ENCODE results near the gene MAP1LC3A.

GRCh38 chr20:34561661-34562060 lies 3.1 kb downstream of the MAP1LC3A start:
- TF ChIP-seq, protein P1, sequence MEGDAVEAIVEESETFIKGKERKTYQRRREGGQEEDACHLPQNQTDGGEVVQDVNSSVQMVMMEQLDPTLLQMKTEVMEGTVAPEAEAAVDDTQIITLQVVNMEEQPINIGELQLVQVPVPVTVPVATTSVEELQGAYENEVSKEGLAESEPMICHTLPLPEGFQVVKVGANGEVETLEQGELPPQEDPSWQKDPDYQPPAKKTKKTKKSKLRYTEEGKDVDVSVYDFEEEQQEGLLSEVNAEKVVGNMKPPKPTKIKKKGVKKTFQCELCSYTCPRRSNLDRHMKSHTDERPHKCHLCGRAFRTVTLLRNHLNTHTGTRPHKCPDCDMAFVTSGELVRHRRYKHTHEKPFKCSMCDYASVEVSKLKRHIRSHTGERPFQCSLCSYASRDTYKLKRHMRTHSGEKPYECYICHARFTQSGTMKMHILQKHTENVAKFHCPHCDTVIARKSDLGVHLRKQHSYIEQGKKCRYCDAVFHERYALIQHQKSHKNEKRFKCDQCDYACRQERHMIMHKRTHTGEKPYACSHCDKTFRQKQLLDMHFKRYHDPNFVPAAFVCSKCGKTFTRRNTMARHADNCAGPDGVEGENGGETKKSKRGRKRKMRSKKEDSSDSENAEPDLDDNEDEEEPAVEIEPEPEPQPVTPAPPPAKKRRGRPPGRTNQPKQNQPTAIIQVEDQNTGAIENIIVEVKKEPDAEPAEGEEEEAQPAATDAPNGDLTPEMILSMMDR (IDR thresholded peaks at IDR 0.05), result no peak
- no peak for TF ChIP-seq POLR2A (IDR thresholded peaks at IDR 0.05)
